NCI-H82 (cell line): ENCODE data around the gene ITGA1.
"Not testable (repeated sequence)": the region's sequence is repeated elsewhere in the genome, so short reads cannot be mapped to it uniquely, and the experiment has no call there.

Experiments
- DNase-seq: peaks from one replicate; lab custom pipeline; 2025; lab: John Stamatoyannopoulos, UW

The ITGA1 gene

DNA sequence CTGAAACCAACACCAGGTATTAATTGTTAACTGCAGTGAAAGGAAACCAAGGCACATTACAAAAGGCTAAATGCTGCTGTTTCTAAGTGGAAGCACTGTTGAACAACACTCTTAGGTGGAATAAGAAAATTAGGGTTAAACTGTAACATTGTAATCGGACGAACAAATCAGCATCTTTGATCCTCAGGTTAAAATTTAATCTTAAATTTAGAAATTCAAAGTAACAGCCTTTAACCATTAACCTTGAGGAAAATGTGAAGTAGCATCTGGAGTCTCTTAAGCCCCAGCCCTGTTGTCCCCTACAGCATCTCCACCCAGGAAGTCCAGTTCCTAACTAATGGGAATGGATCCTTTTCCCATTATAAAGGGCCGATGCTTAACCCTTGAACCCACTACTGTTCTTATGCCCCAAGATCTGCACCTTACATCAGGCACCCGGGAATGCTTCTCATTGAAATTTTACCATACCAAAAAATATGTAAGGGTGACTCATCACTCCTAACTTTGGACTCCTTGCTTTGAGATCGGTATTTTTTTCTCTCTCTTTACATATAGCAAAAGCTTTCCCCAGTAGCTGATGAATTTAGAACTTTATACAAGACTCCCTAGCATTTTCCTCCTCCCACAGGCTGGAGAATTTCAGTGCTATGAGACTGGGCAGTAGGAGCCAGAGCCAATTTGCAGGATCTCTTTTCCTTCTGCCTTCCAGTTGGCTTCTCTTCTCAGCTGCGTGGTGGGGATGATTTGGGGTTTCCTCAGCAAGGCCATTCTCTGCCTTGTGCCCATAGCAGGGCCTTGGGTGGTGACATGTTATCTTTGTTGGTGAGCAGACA lies 169.4 kb downstream of the ITGA1 start:
- DNase-seq, result no peak

DNA sequence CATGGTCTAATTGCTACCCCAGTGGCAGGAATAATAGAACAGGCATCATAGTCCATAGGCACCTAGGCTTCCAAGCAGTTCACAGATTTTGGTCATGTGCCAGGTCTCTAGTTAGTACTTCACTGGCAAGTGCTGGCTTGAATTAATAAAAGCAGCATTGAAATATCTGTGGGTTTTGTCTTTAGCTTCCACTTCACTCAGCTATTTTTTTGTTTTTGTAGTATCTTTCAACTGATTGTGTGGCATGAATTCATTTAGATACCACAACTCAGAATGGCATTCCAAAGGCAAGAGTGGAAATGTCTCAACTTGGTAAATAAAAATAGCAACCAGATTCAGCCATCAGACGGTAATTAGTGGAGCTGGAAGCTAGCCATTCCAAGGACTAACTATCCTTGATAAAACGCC lies 173.6 kb downstream of the ITGA1 start:
- no peak for DNase-seq

DNA sequence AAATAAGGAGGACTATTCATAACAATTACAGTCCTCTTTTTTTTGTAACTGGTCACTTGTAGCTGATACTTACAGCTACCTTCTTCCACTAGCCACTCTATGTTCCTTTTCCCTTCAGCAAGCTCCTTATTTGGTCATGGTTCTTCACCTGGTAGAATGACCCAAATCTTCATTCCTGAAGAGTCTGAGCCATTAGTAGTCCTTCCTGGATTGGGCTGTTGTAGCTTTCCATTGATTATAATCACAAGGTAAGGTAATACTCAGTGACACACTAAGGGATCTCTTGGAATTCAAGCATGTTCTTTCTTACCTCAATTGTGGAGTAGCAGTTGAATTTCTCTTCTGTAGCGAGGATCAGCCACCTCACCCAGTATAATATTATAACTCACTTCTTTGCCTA lies 175.9 kb downstream of the ITGA1 start:
- DNase-seq, result no peak

DNA sequence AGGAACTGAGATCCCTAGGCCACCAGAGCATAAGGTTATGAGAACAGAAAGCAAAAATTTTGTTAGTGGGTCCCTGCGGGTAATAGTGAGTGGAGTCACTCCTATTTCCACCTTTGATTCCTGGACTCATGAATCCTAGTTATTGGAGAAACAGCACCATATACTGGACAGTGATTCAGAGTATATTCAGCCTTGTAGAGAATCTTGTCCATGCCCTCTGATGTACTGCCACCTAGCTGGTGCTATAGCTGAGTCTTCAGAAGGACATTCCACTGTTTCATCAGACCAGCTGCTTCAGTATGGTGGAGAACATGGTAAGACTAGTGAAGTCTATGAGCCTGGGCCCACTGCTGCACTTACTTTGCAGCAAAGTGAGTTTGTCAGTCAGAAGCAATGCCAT lies 176.4 kb downstream of the ITGA1 start:
- DNase-seq, result no peak

DNA sequence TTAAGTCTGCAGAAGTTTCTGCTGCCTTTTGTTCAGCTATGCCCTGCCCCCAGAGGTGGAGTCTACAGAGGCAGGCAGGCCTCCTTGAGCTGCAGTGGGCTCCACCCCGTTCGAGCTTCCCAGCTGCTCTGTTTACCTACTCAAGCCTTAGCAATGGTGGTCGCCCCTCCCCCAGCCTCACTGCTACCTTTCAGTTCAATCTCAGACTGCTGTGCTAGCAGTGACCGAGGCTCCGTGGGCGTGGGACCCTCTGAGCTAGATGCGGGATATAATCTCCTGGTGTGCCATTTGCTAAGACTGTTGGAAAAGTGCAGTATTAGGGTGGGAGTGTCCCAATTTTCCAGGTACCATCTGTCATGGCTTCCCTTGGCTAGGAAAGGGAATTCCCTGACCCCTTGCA lies 188.4 kb downstream of the ITGA1 start:
- not testable (repeated sequence) for DNase-seq

DNA sequence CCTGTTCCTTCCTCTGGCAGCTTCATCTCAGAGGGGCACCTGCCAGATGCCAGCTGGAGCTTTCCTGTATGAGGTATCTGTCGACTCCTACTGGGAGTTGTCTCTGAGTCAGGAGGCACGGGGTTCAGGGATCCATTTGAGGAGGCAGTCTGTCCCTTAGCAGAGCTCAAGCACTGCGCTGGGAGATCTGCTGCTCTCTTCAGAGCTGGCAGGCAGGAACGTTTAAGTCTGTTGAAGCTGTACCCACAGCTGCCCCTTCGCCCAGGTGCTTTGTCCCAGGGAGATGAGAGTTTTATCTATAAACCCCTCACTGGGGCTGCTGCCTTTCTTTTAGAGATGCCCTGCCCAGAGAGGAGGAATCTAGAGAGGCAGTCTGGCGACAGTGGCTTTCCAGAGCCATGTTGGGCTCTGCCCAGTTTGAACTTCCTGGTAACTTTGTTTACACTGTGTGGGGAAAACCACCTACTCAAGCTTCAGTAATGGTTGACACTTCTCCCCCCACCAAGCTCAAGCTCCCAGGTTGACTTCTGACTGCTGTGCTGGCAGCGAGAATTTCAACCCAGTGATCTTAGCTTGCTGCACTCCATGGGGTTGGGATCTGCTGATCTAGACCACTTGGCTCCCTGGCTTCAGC lies 189.7 kb downstream of the ITGA1 start:
- DNase-seq, result no peak

DNA sequence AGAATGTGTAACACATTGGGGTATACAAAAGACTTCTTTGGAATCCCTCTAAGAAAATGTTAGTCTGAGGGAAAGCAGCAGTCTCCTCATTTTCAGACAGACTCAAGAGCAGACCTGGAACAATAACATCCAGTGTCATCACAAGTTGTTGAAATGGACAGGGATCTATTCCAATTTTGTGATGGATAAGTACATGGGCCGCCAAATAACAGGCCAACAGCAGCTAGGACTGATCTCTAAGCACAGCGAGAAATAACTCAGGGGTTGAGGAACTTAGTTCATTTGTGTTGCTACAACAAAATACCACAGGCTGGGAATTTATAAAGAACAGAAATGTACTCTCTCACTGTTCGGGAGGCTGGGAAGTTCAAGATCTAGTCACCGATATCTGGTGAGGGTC lies 193.8 kb downstream of the ITGA1 start:
- DNase-seq, result no peak

DNA sequence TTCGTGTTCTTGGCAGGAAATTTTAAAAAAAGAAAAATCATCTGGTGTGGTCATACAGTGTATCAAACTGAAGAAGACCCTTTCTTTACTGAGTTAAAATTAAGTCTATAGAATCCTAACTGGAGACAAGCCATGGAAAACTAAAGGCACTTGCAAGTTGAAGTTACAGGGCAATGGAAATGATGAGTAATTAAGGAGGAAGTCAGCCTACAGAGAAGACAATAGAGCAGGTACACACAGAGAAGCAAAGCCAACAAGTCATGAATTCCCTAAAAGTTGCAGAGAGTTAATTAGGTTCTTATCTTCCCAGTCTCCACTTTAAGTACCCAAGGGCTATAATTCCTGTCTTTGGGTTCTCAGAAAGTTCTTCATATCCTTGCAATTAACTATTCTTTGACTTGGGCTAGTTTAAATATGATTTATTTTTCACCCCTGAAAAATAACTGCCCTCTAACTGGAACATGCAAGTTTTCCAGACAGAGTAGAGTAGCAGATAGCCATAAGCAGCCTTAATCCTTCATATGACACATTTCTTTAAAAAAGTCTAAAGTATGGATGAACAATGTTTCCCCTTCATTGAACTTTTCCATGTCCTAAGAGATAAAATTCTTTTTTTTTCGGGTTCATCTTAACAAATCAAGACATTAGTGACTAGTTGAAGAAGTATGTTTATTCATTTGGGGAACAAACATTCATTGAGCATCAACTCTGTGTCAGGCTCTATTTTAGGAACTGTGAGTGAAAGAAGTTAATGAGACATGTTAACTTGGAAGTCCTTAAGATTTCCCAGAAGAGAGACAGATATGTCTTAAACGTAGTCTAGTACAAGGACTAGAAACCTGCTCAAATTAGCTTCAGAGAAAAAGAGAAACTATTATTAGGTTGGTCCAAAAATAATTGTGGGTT lies 196.3 kb downstream of the ITGA1 start:
- DNase-seq, result no peak

DNA sequence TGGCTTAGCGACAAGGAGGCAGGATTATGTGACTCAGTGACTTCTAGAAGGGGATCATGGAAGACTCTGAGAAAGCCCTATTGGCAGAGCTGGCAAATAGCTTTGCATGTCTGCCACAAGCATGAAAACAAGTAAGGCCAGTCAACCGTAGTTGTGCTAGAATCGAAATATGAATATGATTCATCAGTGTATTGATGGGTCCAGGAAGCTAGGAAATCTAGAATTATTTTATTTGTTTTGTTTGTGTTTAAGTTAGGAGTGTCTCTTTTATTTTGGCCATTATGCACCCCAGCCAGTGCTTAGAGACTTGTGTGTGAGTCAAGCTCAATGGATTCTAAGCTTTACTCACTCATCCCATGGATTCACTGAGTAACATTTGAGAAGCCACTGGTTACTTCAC lies 197.6 kb downstream of the ITGA1 start:
- DNase-seq, result no peak

DNA sequence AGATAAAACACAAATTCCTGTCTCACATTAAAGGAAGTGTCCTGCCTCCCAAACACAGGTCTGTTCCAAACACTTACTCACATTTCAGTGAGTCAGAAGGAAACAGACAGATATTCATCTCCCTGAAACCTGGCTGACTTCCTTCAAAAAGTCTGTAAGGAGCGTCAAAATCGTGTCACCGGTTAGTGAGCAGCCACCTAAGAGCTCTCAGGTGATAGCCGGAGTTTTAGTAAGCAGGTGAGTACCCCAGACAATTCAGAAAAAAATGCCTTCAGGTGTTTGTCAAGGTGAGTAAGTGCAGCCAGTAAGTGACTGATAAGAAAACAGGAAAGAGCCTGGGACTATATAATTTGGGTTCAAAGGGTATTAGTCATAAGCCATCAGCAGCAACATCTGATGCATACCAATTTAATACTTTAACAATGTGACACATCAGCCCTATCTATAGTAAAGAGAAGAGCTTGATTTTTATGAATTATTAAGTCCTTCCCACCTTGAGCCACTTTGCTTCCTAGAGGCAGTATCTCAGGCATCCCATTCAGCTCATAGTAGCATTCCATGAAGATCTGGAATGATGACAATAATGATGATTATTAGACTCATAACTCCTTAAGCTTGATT lies 200.1 kb downstream of the ITGA1 start:
- DNase-seq, result no peak

DNA sequence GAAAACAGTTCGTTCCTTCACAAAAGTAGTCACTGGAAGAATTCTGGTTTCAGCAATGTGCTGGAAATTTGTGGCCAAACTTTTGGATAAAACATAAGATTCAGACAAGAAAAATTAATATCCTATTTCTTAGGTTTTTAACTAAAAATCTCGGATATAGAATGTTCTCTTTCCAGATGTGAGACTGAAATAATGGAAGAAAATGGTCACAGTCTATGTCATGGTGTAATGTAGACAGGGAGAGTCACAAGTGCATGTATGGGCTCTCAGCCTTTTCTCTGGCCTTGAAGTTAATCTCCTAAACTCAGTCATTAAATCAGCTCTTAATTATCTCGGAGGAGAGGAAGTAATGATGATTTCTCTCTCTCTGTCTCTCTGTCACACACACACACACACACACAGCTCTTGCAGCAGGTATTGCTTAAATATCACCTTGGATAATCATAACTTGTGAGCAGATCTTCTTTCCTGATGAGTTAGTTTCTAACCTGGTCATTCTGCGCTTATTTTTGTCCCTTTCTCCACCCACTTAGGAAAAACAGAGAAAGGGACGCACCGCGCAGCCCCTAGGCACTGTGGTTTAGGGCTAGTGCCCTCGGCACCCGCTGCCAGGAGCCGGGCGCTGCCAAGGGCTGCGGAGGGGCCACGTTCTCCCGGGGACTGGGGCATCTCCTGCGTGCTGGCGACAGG lies 200.8 kb downstream of the ITGA1 start:
- DNase-seq, result peak; percentile 13

DNA sequence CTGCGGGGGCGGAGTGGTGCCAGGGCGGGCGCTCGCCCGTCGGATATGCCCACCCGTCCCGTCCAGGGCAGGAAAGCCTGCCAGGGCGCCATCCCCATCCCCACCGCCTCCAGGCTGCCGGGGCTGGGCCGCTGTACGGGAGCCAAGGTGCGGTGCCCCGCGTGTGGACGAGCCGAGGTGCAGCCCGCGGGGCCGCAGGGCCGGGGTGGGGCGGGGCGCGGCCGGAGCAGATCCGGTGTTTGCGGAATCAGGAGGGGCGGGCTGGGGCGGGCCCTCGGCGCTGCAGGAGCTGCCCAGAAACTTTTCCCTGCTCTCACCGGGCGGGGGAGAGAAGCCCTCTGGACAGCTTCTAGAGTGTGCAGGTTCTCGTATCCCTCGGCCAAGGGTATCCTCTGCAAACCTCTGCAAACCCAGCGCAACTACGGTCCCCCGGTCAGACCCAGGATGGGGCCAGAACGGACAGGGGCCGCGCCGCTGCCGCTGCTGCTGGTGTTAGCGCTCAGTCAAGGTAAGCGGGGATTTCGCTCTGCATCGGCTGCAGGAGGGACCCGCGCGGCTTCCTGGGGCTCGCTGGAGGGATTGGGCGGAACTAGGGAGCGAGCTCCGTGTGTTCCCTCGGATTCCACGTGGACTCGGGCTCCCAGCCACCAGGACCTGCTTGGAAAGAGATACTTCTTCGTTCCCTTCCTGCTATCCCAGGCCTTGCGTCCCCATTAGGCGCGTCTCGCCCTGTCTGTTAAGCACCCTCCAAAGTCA lies 201.5 kb downstream of the ITGA1 start, which contains the start of gene ITGA2:
Gene ITGA2, plus strand, starts transcription at position 328 of the 756 bp plus-strand sequence. Its CDS starts 117 bp downstream, at position 445.
- DNase-seq, result peak; percentile 18

DNA sequence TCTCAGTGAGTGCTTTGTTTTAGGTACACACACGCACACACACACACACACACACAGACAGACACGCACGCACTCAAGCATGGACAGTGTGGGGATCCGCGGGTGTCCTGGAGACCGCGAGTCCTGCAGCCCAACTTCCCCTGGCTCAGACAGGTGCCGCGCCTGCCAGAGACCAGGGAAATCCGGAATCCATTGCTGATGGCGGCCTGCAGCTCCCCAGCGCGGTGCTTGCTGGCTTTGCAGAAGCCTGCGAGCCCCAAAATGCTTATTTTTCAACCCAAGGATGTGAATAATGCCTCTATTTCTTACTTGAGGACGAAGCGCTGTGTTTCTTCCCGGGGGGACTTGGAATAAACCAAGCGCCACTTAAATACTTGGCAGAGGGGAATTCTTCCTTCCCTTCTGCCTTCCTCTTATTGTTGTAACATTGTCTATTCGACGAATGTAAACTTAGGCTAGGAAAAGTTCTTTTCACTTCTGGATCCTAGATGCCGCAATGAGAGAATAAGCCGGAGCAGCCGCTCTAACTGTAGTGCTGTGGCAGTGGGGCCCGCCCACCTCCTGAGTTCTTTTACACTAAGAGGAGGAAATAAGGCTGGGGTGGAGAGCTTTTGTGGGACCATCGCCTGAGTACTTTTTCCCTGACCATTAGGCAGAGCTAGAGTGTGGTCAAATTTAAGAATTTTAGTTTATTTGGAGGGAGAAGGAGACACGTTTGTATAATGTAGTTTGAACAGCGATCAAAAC lies 202.2 kb downstream of the ITGA1 start:
- DNase-seq, result no peak

DNA sequence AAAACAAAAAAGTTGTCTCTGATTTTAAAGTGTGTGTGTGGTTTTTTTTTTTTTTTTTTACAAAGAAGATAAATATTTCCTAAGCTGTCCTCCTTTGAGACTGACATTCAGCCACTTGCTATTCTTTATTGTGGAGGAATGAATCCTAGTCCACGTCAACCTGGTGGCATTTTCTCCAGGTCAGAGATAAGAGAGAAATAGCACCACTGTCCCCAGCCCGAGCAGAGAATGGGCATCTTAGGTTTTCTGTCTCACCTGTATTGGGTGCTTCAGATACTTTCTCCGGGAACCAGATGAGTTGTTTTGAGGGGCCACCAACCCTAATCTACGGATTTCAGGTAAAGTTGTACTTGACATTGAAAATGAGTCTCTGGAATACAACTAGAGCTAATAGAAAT lies 202.8 kb downstream of the ITGA1 start:
- no peak for DNase-seq

DNA sequence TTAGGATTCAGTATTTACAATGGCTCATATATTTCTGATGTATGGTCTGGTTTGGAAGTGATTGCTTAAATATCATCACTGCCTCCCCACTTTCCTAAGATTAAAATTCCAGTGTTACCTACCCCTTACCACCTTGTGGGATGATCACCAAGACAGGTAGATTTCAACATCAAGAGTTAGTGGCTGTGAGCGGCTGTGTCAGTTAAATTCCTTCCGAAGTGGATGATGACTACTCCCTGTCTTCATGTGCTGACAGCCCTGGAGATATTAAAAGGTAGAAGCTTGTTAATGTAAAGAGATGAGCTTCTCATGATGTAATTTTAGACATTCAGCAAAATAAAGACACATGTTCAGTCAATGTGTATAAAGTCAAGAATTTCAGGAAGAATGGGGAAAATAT lies 205.7 kb downstream of the ITGA1 start:
- no peak for DNase-seq

DNA sequence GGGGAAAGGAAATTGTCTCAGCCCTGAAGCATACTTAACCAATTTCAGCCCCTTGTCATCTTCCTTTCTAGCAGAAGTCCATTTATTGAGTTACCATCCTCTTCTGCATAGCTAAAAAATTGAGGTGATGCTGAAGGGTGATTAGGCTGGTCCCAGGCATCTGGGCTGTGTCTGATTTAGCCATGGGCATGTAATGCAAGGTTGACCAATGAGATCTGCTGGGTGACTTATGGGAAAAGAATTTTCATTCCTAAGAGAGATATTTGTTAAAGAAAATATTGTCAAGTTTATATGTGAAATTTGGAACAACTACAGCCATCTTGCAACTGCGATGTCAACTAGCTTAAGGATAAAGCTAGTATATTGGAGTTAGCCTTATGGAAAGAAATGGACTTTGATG lies 206.6 kb downstream of the ITGA1 start:
- DNase-seq, result no peak

DNA sequence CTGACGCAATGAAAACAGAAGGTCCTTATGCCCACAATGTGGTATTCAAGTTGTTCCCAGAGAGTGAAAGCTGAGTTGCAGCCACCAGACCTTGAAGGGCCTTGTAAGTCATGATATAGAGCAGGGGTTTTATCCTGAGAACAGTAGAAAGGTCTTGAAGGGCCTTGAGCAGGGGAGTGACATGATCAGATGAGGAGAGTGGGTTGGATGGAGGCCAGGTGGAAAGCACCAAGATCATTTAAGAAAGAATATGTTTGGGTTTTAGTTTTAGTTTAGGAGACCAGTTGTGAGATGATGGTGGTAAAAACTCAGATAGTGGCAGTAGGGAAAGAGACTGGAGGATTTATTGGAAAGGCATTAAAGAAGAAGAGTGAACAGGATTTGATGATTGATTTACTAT lies 207.4 kb downstream of the ITGA1 start:
- DNase-seq, result no peak

DNA sequence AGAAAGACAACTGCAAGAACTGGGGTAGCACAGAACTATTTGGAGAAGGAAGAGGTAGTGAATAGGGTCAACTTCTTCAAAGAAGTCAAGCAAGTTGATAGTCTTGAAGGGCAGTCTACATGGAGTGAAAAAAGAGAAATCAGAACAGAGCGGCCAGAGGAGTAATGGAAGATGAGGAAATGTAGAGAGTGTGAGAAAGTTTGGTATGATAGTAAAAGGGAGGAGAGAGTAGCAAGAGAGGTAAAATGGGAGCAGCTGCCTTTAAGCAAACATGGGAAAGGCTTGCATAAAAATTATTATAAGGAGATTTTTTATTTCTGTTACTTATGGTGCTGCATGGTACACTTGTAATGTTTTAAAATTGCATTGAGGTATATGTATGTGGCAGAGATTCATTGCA lies 208.2 kb downstream of the ITGA1 start:
- no peak for DNase-seq

DNA sequence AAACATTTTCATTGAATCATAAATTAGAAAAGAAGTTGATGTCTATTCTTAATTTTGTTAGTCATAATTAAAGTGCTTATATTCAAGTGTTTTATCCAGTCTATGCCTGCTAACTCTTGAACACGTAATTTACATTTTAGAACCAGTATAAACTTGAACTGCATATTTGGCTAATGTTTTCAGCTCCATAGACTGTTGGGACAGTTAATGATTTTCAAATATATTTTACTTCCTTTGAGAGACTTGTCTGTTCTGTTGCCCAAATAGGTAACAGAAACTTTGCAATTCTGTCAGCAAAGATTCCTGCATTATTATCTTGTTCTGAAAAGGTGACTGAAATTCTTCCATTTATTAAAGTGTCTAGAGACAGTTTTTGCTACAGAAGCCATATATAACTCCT lies 209.3 kb downstream of the ITGA1 start:
- DNase-seq, result no peak

DNA sequence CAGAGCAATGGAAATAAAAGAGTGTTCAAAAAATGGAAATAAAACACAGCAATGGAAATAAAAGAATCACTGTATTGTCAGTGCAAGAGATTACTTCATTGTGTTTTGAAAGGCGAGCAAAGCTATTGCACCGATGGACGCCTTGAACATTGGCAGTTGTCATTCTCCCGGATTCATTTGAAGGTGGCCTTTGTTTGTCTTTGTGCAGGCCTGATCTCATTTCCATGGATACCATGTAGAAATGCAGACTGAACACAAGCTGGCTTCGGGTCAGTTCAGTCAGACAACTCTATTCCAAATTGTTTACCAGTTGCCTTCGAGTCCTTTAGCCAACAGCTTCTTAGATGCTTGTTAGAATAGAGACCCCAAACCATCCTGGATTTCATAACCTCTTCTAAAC lies 209.7 kb downstream of the ITGA1 start:
- no peak for DNase-seq
